Muscle of leg (tissue), 11 donors: ENCODE results near the gene BDKRB2. TPM values are rescaled to one million over a fixed set of nuclear protein-coding genes. Genes with fewer than 3 reads are reported as not detected.

Source experiments
- DNase-seq: peaks from one replicate; pipeline ENCODE4 v3.0.0; 2013
- H3K27ac ChIP-seq: one replicate; pipeline ENCODE4 v1.5.1; 2013; ENCODE audit warnings: mild to moderate bottlenecking, low read length, control low read depth
- H3K27me3 ChIP-seq: one replicate; pipeline ENCODE4 v1.6.1; 2013; ENCODE audit warnings: low read length; ENCODE audit not compliant: control insufficient read depth, insufficient read depth
- H3K36me3 ChIP-seq: one replicate; pipeline ENCODE4 v1.6.1; 2013; ENCODE audit warnings: low read length; ENCODE audit not compliant: control insufficient read depth, insufficient read depth
- H3K4me1 ChIP-seq: one replicate; pipeline ENCODE4 v1.6.1; 2013; ENCODE audit warnings: low read length; ENCODE audit not compliant: control insufficient read depth, insufficient read depth
- H3K4me3 ChIP-seq: one replicate; pipeline ENCODE4 v1.5.1; 2013; ENCODE audit warnings: low read length, control low read depth
- H3K9me3 ChIP-seq: replicated peaks from 2 replicates; pipeline ENCODE4 v1.6.1; 2013; ENCODE audit warnings: low read depth, low read length; ENCODE audit not compliant: control insufficient read depth
- WGBS: methylation state at CpG from one replicate; pipeline ENCODE4 v1.1.5; 2013; ENCODE audit warnings: missing lambda C conversion rate; ENCODE audit not compliant: insufficient coverage; 5-methylcytosine and 5-hydroxymethylcytosine counted together
- polyA plus RNA-seq, 8 donors: library from polyadenylated mRNA; unstranded; fragments of 120-200 nt; gene quantifications; one replicate each; pipeline versions ENCODE4 v1.2.1 to v1.2.3, GENCODE V29; 2013; ENCODE audit warnings: inconsistent platforms in 1 of 8, low replicate concordance in 1 of 8; ENCODE audit not compliant: insufficient read length in 8 of 8, insufficient read depth in 1 of 8
- total RNA-seq: library from RNA; stranded (reverse); fragments of 120-200 nt; gene quantifications from one replicate; pipeline ENCODE4 v1.2.4, GENCODE V29; 2013

Gene BDKRB2
- total and polyA plus RNA-seq, 9 donors = 2.0 to 6.0 (median 3.7) TPM

DNA sequence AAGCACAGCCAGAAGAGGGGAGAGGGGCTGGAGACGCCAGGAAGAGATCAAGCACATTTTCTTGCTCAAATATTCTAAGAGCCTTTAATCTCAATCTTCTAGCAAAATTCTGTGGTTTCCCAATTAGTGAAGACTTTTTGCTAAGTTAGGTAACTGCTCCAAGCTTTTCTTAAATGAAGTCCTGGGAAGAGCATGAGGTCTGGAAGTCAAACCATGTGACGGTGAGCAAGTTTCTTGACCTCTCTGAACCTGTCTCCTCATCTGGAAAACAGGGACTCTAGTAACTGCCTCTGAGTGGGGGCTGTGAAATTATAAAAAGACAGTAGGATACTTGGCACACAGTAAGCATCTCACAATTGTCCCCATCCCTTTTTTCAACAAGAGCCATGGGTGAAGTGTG, 75.5 kb downstream of the BDKRB2 start:
- Histone ChIP-seq H3K9me3 (peaks cover 13% of the 10 kb centered on the region), H3K27me3 (no peaks in the 10 kb centered on the region), H3K4me3 (no peak overlapping the region), H3K36me3 (peaks cover 9% of the 10 kb centered on the region), H3K4me1 (peaks cover 4% of the 10 kb centered on the region), H3K27ac (no peak overlapping the region)
- no peak for DNase-seq
- no CpG with 5 or more reads among the region's 2 CpGs for WGBS

DNA sequence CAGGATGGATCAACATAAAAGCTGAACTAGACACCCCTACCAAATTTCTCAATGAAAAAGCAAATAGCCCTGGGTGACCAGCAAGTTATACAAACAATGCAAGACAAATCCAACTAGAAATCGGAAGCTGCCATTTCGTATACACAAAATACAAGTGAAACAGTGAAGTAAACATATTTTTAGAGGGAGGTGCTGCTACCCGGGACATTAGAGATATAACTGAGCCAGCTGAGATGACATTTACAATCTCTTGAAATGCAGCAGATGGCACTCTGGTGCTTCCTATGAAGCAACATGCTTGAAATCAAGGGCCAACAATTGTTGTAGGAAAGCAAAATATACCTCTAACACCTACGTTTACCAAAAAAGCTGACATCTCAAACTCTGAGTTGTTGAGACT, 76.8 kb downstream of the BDKRB2 start:
- H3K27me3 ChIP-seq = no peaks in the 10 kb centered on the region
- WGBS = no CpG with 5 or more reads among the region's 4 CpGs
- peaks cover 15% of the 10 kb centered on the region for H3K36me3 ChIP-seq
- H3K4me3 ChIP-seq = no peak overlapping the region
- H3K27ac ChIP-seq = no peak overlapping the region
- H3K4me1 ChIP-seq = no peaks in the 10 kb centered on the region
- peaks cover 13% of the 10 kb centered on the region for H3K9me3 ChIP-seq
- DNase-seq = no peak

DNA sequence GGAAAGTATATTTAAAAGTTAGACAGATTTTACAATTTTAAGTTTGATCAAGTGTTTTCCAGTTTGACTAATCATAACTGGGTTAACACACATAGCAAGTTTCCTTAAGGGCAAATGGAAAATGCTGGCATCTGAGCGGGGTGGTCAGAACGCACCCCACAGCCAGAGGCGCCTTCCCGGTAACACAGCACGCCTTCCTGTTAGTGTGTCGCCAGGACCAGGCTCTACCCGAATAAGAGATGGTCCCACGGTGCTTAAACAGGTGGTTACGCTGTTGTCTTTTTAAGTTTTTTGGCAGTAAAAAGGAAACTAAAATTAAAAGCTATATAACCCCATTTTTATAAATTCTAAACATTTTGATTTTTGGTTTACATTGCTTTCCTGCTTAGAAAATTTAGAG, 79.4 kb downstream of the BDKRB2 start:
- DNase-seq = no peak
- Histone ChIP-seq H3K36me3 (peaks cover 21% of the 10 kb centered on the region), H3K4me3 (no peak overlapping the region), H3K27ac (no peak overlapping the region), H3K27me3 (no peaks in the 10 kb centered on the region), H3K4me1 (no peaks in the 10 kb centered on the region), H3K9me3 (no peaks in the 10 kb centered on the region)
- WGBS = no CpG with 5 or more reads among the region's 9 CpGs

DNA sequence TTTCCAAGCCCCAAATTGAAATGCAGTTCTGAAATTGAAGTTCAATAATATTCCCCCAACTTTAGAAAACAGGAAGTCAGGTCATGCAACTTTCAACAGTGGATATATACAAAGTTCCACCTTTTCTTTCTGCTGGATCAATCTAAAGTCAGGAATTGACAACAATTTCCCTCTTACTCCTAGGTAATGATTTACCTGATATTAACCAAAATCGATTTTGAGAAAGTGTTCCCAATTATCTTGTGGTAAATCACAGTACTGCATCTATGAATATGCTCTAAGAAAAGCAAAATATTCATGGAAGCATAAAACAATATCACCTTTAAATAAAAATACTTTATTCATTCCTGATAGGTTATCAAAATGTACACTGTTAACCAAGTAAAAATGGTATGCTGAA, 79.8 kb downstream of the BDKRB2 start:
- no peak overlapping the region for H3K27ac ChIP-seq
- no peak overlapping the region for H3K4me3 ChIP-seq
- WGBS = no CpG with 5 or more reads among the region's 1 CpG
- no peaks in the 10 kb centered on the region for H3K9me3 ChIP-seq
- H3K36me3 ChIP-seq = peaks cover 24% of the 10 kb centered on the region
- no peaks in the 10 kb centered on the region for H3K4me1 ChIP-seq
- H3K27me3 ChIP-seq = no peaks in the 10 kb centered on the region
- no peak for DNase-seq

DNA sequence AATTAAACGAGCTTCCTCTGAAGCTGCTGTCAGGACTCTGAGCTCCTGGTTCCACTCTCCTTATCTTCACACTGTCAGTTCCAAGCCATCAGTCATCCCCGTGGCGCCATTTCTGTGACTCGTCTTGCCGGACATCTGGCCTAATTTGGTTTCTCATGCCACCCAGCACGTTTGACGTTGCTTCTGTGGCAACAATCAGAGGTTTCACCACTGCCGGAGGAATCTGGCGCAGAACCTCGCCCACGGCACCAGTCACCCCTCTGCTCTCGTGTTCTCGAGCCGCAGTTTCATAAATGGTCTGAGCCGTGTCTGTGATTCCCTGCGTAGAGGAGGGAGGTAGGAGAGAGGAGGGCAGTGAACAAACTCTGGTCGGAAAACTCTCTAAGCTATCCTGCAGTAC, 81.0 kb downstream of the BDKRB2 start:
- no peak for DNase-seq
- H3K9me3 ChIP-seq = no peaks in the 10 kb centered on the region
- H3K4me1 ChIP-seq = no peaks in the 10 kb centered on the region
- no peaks in the 10 kb centered on the region for H3K27me3 ChIP-seq
- H3K4me3 ChIP-seq = no peak overlapping the region
- H3K27ac ChIP-seq = no peak overlapping the region
- 50% methylated on average over 11 of the region's 17 CpGs for WGBS
- H3K36me3 ChIP-seq = peaks cover 32% of the 10 kb centered on the region

DNA sequence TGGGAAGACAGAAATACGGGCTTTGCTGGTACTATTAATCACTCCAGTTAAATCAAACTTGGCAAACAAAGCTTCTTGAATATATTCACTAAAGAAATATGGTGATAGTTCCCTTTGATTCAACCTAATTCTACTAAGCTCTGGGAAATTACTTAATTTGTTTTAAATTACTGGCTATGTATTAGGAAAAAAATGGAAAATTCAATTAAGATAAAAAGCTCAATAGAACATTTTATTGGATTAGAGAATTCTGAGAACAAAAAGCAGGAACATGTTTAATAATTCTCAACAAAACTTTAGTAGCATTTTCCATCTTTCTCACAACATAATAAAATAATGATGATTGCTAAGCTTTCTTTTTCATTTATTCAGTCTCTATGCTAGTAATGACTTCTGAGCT, 81.6 kb downstream of the BDKRB2 start:
- Histone ChIP-seq H3K27ac (no peak overlapping the region), H3K9me3 (no peaks in the 10 kb centered on the region), H3K36me3 (peaks cover 32% of the 10 kb centered on the region), H3K4me1 (no peaks in the 10 kb centered on the region), H3K27me3 (no peaks in the 10 kb centered on the region), H3K4me3 (no peak overlapping the region)
- WGBS = no CpG with 5 or more reads among the region's 1 CpG
- no peak for DNase-seq

DNA sequence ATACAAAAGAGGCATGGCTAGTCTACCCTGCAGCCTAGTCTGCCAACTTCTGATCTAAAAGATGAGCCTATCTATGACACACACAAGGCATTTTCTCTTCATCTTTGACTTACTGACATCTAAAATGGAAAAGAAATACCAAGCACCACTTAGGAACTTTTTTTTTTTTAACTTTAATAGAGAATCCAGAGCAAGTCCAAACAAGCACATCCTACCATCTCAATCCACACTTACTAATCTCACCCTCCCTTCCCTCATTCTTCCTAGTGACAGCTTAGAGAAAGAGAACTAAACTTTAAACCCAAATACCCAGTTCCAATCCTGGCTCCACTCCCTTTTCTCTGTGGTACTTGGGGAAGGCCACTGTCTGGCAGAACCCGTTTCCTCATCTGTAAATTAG, 83.2 kb downstream of the BDKRB2 start:
- Histone ChIP-seq H3K27me3 (no peaks in the 10 kb centered on the region), H3K27ac (no peak overlapping the region), H3K4me3 (no peak overlapping the region), H3K4me1 (no peaks in the 10 kb centered on the region), H3K36me3 (peaks cover 28% of the 10 kb centered on the region), H3K9me3 (no peaks in the 10 kb centered on the region)
- WGBS = no CpG with 5 or more reads among the region's 1 CpG
- no peak for DNase-seq

Other genes with a start within 250 kb of the BDKRB2 start
- 14.5 TPM for gene C14orf132, start 165.5 kb upstream of the BDKRB2 start, total RNA-seq
- 10 to 100 TPM; 13.6 to 26.6 (median 18.8) TPM for gene C14orf132, start 165.5 kb upstream of the BDKRB2 start, polyA plus RNA-seq
- gene BDKRB1, start 51.4 kb downstream of the BDKRB2 start, total RNA-seq = 0.53 TPM
- gene BDKRB1, start 51.4 kb downstream of the BDKRB2 start, polyA plus RNA-seq = 1 to 10 TPM in 3 of 8 donors, under 1 TPM in 5; 0.69 to 1.4 (median 0.99) TPM
- gene ATG2B, start 158.5 kb downstream of the BDKRB2 start, total RNA-seq = 17.8 TPM
- gene ATG2B, start 158.5 kb downstream of the BDKRB2 start, polyA plus RNA-seq = 10 to 100 TPM; 12.5 to 17.7 (median 14.4) TPM
- 16.2 TPM for gene GSKIP, start 158.7 kb downstream of the BDKRB2 start, total RNA-seq
- gene GSKIP, start 158.7 kb downstream of the BDKRB2 start, polyA plus RNA-seq = 10 to 100 TPM; 11.3 to 18.4 (median 15.5) TPM
- 0.31 TPM for gene AK7, start 187.3 kb downstream of the BDKRB2 start, total RNA-seq
- under 1 TPM; 0.23 to 0.74 (median 0.40) TPM for gene AK7, start 187.3 kb downstream of the BDKRB2 start, polyA plus RNA-seq